ENCODE data around the gene CORO2B.
"Not testable (repeated sequence)": the region's sequence is repeated elsewhere in the genome, so short reads cannot be mapped to it uniquely, and the experiment has no call there.

The CORO2B gene

DNA sequence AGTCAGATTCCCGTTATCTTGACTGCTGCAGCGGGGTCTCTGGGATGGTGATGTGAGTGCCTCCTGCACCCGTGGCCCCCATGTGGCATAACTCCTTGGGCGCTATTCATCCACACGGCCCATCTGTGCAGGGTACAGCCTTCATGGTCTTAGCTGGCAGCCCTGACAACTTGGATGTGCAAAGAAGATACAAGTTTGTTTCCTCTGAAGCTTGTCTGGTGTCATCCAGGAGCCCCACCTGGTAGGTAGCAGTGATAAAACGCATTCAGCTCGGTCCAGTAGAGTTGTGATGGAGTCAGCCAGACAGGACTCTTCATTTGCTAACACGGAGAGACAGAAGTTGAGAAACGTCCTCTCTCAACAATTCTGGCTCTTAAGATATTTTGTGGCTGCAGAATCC is 53.3 kb downstream of the CORO2B start:
- no peak for FAIRE-seq

DNA sequence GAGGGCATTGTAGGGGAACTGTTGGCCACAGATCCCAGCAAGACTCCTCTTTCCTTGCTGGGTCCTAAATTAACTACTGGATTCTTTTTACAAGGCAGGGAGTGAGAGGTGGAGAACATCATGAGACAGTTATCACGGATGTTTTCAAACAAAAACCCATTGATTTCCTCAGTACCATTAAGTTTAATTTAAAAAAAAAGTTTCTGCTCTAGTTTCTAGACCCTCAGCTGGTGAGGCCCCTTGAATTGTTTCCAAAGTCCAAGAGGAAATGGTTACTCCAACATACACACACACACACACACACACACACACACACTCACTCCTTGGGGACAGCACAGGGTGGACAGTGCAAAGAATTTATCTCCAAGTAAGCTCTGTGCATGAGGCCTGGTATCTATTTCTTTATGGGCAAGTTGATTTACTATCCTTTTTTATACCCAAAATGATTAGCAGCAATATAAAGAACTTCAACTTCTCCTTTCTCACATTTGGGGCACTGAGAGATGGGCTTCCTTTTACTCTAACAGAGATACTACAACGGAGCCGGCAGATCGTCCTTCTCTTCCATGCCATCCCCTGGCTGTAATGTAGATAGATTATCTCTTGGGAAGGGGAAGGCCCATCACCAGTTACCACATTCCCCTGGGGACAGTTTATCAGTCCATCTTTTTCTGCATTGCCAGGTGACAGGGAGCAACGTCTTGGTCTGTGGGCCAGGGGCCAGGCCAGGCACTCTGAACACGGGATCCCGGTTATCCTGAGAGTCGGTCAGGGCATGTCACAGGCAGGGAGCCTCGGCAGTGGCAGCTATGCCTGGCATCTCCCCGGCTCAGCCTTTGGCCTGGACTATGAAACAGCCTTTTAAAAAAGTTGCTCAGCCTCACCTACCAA is 54.7 kb downstream of the CORO2B start:
- FAIRE-seq: no peak

GRCh38 chr15:68634122-68634482 is 55.3 kb downstream of the CORO2B start:
- FAIRE-seq: no peak

GRCh38 chr15:68634531-68634930 is 55.7 kb downstream of the CORO2B start:
- FAIRE-seq: no peak

DNA sequence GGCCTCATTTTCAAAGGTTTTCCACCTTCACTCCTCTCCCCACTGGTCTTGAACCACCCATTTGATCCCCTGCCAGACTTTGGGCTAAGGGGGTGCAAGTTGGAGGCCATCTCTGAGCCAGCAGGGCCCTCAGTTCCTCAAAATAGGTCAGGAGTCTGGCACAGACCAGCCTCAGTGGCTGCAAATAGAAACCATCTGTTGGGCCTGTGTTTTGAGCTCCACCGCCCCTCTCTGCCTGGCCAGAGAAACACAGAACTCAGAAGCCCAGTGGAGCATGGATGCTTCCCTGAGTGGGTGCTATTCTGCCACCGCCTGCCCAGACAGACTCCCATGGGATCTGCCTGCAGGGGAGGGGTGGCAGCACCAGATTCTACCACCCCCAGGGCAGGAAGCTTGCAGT is 56.3 kb downstream of the CORO2B start:
- FAIRE-seq: no peak

DNA sequence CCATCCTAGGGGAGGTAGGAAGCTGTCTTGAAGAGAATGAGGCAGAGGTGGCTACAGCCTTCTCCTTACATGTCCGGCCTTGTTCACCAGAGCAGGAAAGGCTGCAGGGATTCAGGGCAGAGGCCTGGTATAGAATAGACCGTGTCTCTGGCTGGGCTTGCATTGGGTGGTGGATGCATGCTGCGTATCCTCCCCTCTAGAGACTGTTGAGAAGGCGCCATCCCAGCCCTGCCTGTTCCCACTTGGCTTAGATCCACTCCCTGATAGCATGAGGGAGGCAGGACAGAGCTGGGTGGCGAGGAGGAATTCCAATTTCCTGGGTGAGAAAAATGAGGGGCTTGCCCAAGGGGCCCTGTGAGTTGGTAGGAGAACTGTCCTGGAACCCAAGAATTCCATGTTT is 57.5 kb downstream of the CORO2B start:
- FAIRE-seq: no peak

DNA sequence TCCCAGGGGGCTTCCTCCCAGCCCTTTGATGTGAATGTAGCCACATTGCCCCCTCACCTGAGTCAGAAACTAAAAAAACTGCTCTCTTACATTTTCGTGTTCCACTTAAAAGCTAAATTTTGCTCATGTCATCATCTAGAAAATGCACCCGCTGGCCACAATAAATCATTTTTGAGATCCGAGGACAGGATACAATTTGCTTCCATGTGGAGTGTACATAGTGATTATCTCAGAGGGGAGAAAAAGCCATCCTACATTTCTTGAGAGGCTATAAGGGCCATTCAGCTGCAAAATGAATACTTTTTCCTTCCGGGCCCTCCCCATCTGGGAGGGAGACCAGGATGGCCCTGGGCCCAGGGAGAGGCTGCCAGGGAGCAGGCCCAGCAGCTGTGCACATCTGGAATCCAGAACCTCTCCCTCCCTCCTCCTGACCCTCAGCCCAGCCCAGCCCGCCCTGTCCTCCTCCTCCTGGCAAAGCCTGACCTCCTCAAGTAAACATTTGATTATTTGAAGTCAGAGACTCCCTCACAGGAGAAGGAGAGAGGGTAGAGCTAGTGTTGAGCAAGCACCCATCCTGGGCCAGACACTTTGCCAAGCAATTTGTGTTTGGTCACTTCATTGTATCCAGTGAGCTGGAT is 59.1 kb downstream of the CORO2B start:
- FAIRE-seq: no peak

DNA sequence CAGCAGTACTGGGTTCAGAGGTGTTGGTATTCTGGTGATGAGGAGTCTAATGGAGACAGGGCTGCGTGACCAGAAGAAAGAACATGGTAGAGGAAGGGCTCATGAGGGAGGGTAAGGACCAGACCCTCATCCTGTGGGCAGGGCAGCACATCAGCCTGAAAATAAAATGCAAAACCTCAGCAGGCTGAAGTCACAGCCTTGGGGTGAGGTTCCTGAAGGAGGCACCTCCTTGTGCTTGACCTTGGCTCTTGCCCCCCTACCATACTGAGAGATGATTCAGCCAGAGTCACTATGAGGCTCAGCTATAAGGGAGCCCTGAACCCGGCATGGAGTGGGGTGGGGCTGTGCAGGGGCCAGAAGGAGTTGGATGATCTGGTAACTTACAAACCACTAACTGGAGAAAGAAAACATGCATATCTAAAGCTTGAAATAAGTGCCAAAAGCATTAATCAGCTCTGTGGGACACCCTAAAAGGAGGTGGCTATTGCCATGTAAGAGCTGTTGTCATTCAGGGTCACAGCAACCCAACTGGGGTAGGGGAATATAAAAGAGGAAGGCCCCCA is 60.2 kb downstream of the CORO2B start:
- no peak for FAIRE-seq

GRCh38 chr15:68639926-68640600 is 61.3 kb downstream of the CORO2B start:
- no peak for FAIRE-seq

DNA sequence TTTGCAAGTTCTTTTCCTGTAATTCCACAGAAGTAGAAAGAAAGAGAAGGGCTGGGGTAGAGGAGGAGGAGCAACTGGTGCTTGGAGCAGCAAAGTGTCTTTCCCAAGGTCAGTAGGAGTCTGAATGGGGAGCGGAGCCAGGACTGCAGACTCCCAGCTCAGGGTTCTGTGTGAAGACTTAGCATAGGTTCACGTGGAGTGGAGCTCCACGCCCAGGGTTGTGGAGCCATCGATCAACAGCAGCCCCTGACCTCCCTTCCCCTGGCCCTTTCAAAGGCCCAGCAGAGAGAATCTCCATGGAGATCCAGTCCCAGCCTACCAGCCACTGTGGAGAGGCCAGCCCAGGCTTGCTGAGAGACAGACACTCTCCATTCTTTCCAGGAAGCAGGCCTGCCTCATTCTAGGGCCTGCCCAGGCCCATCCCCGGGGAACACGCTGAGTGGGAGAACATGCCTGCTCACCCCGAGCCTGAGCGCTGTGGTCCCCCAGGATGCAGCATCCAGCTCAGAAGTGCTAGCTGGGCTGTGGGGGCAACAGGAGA is 62.1 kb downstream of the CORO2B start:
- FAIRE-seq: no peak

- FAIRE-seq: no peak
Measured at GRCh38 chr15:68641376-68641775, 62.6 kb downstream of the CORO2B start.

GRCh38 chr15:68642491-68642845 is 63.7 kb downstream of the CORO2B start:
- FAIRE-seq: no peak

DNA sequence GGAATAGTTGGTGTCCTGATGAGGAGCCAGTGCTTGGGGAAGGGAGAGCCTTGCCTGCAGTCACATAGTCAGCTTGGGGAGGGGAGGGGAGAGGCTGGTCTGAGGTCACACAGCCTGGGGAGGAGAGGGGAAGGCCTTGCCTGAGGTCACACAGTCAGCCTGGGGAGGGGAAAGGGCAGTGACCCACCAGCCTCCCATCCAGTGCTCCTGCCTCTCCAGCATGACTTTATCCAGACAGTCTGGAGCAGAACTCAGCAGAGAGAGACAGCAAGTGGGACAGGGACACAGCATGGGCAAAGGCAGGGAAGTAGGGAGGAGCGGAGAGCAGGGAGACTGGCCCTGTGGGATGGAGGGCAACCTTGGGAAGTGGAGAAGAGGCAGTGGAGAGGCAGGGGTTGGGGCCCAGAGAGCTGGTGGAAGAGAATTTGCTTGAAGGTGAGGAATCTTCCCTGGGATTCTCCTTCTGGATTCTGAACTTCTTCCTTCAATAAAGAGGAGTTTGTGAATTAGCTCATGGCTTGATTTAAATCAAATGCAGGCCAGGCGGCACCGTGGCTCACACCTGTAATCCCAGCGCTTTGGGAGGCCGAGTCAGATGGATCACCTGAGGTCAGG is 64.5 kb downstream of the CORO2B start:
- FAIRE-seq: no peak

GRCh38 chr15:68644083-68644904 is 65.5 kb downstream of the CORO2B start:
- FAIRE-seq: no peak

DNA sequence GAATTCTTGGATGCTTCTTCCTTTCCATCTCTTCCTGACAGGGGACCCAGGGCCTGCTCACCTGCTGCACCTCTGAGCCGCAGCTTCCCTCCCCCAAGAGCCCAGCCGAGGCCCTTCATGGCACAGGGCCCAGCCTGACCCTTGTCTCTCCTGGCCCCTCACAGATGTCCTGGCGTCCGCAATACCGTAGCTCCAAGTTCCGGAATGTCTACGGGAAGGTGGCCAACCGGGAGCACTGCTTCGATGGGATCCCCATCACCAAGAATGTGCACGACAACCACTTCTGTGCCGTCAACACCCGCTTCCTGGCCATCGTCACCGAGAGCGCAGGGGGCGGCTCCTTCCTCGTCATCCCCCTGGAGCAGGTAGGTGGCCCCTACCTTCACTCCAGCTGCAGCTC is 66.2 kb downstream of the CORO2B start:
- no peak for FAIRE-seq

- no peak for FAIRE-seq
Measured at GRCh38 chr15:68646156-68646555, 67.4 kb downstream of the CORO2B start.

DNA sequence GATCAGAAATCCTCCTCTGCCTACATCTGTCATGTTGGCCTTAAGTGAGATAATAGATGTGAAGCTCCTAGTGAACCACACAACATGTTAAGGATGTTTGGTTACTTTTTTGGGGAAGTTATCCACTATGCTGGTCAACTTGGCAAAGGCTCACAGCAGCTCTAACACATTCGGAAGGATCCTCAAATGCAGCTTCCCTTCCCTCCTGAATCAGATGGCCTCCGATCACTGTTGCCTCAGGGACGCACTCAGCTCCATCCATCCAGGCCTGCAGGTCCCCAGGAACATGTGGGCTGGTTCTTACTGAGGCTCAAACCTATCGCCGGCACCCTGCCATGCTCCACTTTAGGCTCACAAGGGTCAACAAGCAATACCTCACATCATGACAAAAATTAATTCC is 67.9 kb downstream of the CORO2B start:
- no peak for FAIRE-seq

DNA sequence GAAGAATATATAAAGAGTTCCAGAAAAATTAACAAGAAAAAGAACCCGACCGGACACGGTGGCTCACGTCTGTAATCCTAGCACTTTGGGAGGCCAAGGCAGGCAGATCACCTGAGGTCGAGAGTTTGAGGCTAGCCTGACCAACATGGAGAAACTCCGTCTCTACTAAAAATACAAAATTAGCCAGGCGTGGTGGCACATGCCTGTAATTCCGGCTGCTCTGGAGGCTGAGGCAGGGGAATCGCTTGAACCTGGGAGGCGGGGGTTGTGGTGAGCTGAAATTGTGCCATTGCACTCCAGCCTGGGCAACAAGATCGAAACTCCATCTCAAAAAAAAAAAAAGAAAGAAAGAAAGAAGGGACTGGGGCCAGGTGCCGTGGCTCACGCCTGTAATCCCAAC is 68.6 kb downstream of the CORO2B start:
- not testable (repeated sequence) for FAIRE-seq

GRCh38 chr15:68650901-68651709 is 72.3 kb downstream of the CORO2B start:
- no peak for FAIRE-seq

- no peak for FAIRE-seq
Measured at GRCh38 chr15:68651916-68652525, 73.2 kb downstream of the CORO2B start.

All from TTC549 (cell line).